GM23248 (cell line): Measurements from ENCODE around the gene MEF2A.

Experiments
- EZH2 ChIP-seq: fragments of 200-600 bp; sonication (generic); IDR thresholded peaks from 2 replicates; pipeline ENCODE4 v1.6.1; 2018; ENCODE audit warnings: antibody characterized with exemption, mild to moderate bottlenecking; ENCODE audit not compliant: insufficient read depth, poor library complexity, severe bottlenecking
- EZH2phosphoT487 ChIP-seq: fragments of 200-600 bp; sonication (generic); IDR thresholded peaks from 2 replicates; pipeline ENCODE4 v1.6.1; 2018; ENCODE audit warnings: antibody characterized with exemption, moderate library complexity, mild to moderate bottlenecking, low read depth; ENCODE audit not compliant: insufficient read depth

DNA sequence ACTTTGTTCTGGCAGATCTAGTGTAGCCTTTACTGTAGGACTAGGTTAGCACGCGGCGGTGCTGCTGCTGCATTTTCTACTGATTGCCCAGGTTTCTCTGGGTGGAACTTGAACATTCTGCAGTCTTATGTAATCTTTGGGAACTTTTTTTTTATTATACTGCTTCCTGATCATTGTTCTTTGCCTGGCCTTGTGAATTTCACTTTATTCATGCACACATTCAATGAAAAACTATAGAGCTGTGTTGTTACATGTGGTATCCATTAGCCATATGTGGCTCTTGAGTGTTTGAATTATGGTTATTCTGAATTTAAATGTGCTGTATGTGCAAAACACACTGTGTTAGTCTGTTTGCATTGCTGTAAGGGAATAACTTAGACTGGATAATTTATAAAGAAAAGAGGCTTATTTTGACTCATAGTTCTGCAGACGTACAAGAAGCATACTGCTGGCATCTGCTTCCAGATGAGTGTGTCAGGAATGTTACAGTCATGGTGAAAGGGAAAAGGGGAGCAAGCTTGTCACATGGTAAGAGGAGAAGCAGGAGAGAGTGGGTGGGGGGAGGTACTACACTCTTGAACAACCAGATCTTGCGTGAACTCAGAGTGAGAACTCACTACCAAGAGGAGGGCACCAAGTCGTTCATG is 26.5 kb downstream of the MEF2A start:
- TF ChIP-seq EZH2phosphoT487 (no peak), EZH2 (no peak)
